GM12873 (cell line): Measurements from ENCODE around the gene ELF4.

Experiments
- CTCF ChIP-seq: IDR thresholded peaks from 2 replicates; pipeline ENCODE4 v1.5.1; 2012; ENCODE audit warnings: low read depth, mild to moderate bottlenecking, moderate library complexity, low read length, control low read depth; ENCODE audit not compliant: insufficient read depth; ENCODE audit errors: missing control alignments

Gene ELF4

GRCh38 chrX:130109429-130110378, 593 bp downstream of the ELF4 start:
- no peak for TF ChIP-seq CTCF

GRCh38 chrX:130108647-130109428, 1.5 kb downstream of the ELF4 start:
- TF ChIP-seq CTCF, result no peak

DNA sequence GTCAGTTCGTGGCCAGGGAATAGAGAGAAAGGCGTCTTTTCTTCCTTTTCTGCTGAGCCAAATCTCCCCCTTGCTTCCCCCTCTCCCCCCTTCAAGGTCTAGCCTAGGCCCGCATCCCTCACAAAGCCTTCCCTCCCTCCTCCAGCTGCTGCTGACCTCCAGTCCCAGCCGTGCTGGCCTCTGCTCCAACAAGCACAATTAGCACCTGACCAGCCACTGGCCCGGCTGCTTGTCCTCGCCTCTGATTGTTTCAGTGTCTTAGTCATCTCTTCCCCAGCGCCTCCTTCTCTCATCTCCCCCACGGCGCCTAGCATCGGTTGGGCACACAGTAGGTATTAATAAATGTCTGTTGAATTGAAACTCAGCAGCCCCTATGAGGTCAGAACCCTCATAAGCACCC, 4.2 kb downstream of the ELF4 start:
- no peak for TF ChIP-seq CTCF

GRCh38 chrX:130105244-130105643, 5.1 kb downstream of the ELF4 start:
- TF ChIP-seq CTCF, result no peak

- no peak for TF ChIP-seq CTCF
These were observed 6.7 kb downstream of the ELF4 start for GRCh38 chrX:130103605-130104004.

DNA sequence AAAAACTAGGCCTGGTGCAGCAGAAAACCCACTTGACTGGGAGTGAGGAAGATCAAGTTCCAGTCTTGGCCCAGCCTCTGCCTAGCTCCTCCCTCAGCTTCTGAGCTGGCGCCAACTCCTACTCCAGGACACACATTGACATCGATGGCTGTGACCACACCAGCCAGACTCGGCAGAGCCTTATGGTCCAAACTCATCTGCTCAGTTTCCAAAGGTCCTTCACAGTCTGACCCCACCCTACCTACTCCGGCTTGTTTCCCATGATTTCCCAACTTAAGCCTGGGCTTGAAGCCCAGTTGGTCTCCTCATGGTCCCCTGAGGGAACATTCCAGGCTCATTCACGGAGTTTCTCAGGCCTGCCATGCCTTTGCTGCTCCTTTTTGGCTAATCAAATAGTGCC, 10.1 kb downstream of the ELF4 start:
- no peak for TF ChIP-seq CTCF

DNA sequence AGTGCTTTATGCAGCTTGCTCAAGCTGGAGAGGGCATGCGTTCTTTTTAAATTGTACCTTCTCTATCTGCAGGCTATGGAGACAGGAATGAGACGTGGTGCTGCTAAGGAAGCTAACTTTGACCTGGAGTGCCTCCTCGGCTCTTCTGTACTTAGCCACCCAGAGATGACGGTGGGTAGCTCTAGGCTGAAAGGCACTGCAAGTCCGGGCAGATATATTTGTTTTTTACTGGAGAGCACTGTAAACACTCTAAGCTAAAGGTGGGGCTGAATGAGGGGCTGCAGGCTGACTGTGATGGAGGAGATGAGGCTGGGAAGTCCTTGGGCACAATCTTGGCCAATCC, 12.1 kb downstream of the ELF4 start:
- no peak for TF ChIP-seq CTCF
